GM12878 (cell line): Measurements from ENCODE around the gene ZFP90.

Experiments
- CEBPB ChIP-seq, 2 experiments: fragments of 150-350 bp in 1 of 2; IDR thresholded peaks; 2 replicates each; pipeline ENCODE4 v1.6.1; 2012 to 2014; ENCODE audit warnings: low read depth in 2 of 2, low read length in 2 of 2, borderline replicate concordance in 1 of 2, inconsistent platforms in 1 of 2
- CTCF ChIP-seq, 3 experiments: IDR thresholded peaks in 2 of 3; conservative IDR thresholded peaks in 1 of 3; 2 replicates each; pipeline ENCODE4 v1.5.1; 2011; ENCODE audit warnings: low read depth in 3 of 3, low read length in 3 of 3, mild to moderate bottlenecking in 3 of 3, control low read depth in 2 of 3, moderate library complexity in 2 of 3, inconsistent platforms in 1 of 3, mixed read lengths in 1 of 3; ENCODE audit not compliant: control insufficient read depth in 2 of 3, insufficient read depth in 1 of 3; ENCODE audit errors: extremely low read depth in 1 of 3
- EP300 ChIP-seq, 2 experiments: fragments of 150-350 bp in 1 of 2; IDR thresholded peaks; 2 replicates each; pipeline ENCODE4 v1.6.1; 2011 to 2012; ENCODE audit warnings: low read depth in 2 of 2, low read length in 2 of 2, borderline replicate concordance in 1 of 2, improper control_type of control experiment in 1 of 2, inconsistent platforms in 1 of 2; ENCODE audit not compliant: control insufficient read depth in 1 of 2
- FOXK2 ChIP-seq: fragments of 450-650 bp; IDR thresholded peaks from 2 replicates; pipeline ENCODE4 v1.6.1; 2017; ENCODE audit warnings: mild to moderate bottlenecking, moderate library complexity
- MXI1 ChIP-seq: fragments of 150-350 bp; IDR thresholded peaks from 2 replicates; pipeline ENCODE4 v1.6.1; 2011; ENCODE audit warnings: low read depth, mild to moderate bottlenecking, inconsistent platforms, low read length, improper control_type of control experiment
- USF1 ChIP-seq: IDR thresholded peaks from 2 replicates; pipeline ENCODE4 v1.6.1; 2011; ENCODE audit warnings: borderline replicate concordance, low read depth, mild to moderate bottlenecking, moderate library complexity, mixed read lengths, low read length; ENCODE audit not compliant: insufficient read depth; ENCODE audit errors: extremely low read length
- YBX1 ChIP-seq: fragments of 450-650 bp; IDR thresholded peaks from 2 replicates; pipeline ENCODE4 v1.6.1; 2016; ENCODE audit warnings: antibody characterized with exemption

GRCh38 chr16:68599586-68599985, 60.5 kb downstream of the ZFP90 start:
- TF ChIP-seq CEBPB (IDR thresholded peaks at IDR 0.05; ENCODE audit: borderline replicate concordance in 1 of 2, low read depth in 2 of 2, low read length in 2 of 2): no peak
- TF ChIP-seq USF1: no peak
- no peak for TF ChIP-seq MXI1
- TF ChIP-seq YBX1: no peak
- TF ChIP-seq FOXK2: no peak
- no peak for TF ChIP-seq CTCF (IDR thresholded peaks at IDR 0.05 in 2 of 3, conservative IDR thresholded peaks at IDR 0.05 in 1 of 3; ENCODE audit: control insufficient read depth in 2 of 3, extremely low read depth in 1 of 3, insufficient read depth in 1 of 3, low read depth in 3 of 3, low read length in 3 of 3)
- TF ChIP-seq EP300 (IDR thresholded peaks at IDR 0.05; ENCODE audit: borderline replicate concordance in 1 of 2, control insufficient read depth in 1 of 2, low read depth in 2 of 2, low read length in 2 of 2): no peak
